T-helper 17 cell (primary cell): ENCODE measurements around the gene LAMC1. TPM values are rescaled to one million over a fixed set of nuclear protein-coding genes. Genes with fewer than 3 reads are reported as not detected.
"Not testable (repeated sequence)": the region's sequence is repeated elsewhere in the genome, so short reads cannot be mapped to it uniquely, and the experiment has no call there.

Source experiments
- ATAC-seq: fragments of 150-1000 bp; cut with Tn5 transposase; 2 replicates; pipeline ENCODE4 v1.10.0; 2021; ENCODE audit warnings: mild to moderate bottlenecking, moderate library complexity
- DNase-seq, 3 donors: peaks; one replicate each; pipeline versions ENCODE4 v3.0.0 to v3.0.0-alpha.2; 2020 to 2021
- H3K9me3 ChIP-seq: one replicate; pipeline ENCODE4 v1.7.0; 2013; ENCODE audit warnings: low read length, mild to moderate bottlenecking; ENCODE audit not compliant: control insufficient read depth, poor library complexity, severe bottlenecking
- H3K27ac Mint-ChIP-seq: one replicate; pipeline ENCODE4 v1.8.0; 2022; ENCODE audit warnings: mild to moderate bottlenecking, moderate library complexity, mixed read lengths
- H3K27me3 Mint-ChIP-seq: one replicate; pipeline ENCODE4 v1.8.0; 2022; ENCODE audit warnings: mixed read lengths
- H3K36me3 Mint-ChIP-seq: one replicate; pipeline ENCODE4 v1.8.0; 2022; ENCODE audit warnings: low read depth, mixed read lengths
- H3K4me1 Mint-ChIP-seq: one replicate; pipeline ENCODE4 v1.8.0; 2022; ENCODE audit warnings: mild to moderate bottlenecking, mixed read lengths
- H3K4me3 Mint-ChIP-seq: one replicate; pipeline ENCODE4 v1.8.0; 2022; ENCODE audit warnings: mild to moderate bottlenecking, moderate library complexity, mixed read lengths
- total RNA-seq, 4 donors: library from RNA in 2 of 4; stranded (reverse) in 2 of 4; gene quantifications; one replicate each; pipeline ENCODE4 v1.2.3 and lab custom pipeline; 2022 to 2026

LAMC1 gene
- total RNA-seq, 2 donors from 2014 or later = 0.70 to 0.83 TPM

- peaks cover 2% of the 10 kb centered on the region for H3K36me3 Mint-ChIP-seq
- no peak overlapping the region for H3K4me3 Mint-ChIP-seq
- peaks cover 15% of the 10 kb centered on the region for H3K27me3 Mint-ChIP-seq
- H3K9me3 ChIP-seq = no peaks in the 10 kb centered on the region
- H3K27ac Mint-ChIP-seq = no peak overlapping the region
- no peaks in the 10 kb centered on the region for H3K4me1 Mint-ChIP-seq
- ATAC-seq (no peak), DNase-seq (no peak)
Observed at GRCh38 chr1:183149273-183149672, 126.1 kb downstream of the LAMC1 start.

- H3K27me3 Mint-ChIP-seq = peaks cover 16% of the 10 kb centered on the region
- not testable (repeated sequence) for ATAC-seq, H3K27ac Mint-ChIP-seq, H3K9me3 ChIP-seq, H3K4me3 Mint-ChIP-seq, H3K36me3 Mint-ChIP-seq, H3K4me1 Mint-ChIP-seq, DNase-seq
Observed at GRCh38 chr1:183150032-183150431, 126.8 kb downstream of the LAMC1 start.

GRCh38 chr1:183150445-183150844 lies 127.2 kb downstream of the LAMC1 start:
- Mint-ChIP-seq H3K27ac (no peak overlapping the region), H3K4me3 (no peak overlapping the region), H3K36me3 (peaks cover 2% of the 10 kb centered on the region), H3K4me1 (no peaks in the 10 kb centered on the region), H3K27me3 (peaks cover 16% of the 10 kb centered on the region)
- DNase-seq (no peak), ATAC-seq (no peak)
- no peaks in the 10 kb centered on the region for H3K9me3 ChIP-seq

GRCh38 chr1:183152180-183152579 lies 129.0 kb downstream of the LAMC1 start:
- peaks cover 22% of the 10 kb centered on the region for H3K27me3 Mint-ChIP-seq
- no peaks in the 10 kb centered on the region for H3K9me3 ChIP-seq
- peaks cover 2% of the 10 kb centered on the region for H3K36me3 Mint-ChIP-seq
- DNase-seq = no peak
- H3K4me3 Mint-ChIP-seq = no peak overlapping the region
- H3K4me1 Mint-ChIP-seq = no peaks in the 10 kb centered on the region
- no peak overlapping the region for H3K27ac Mint-ChIP-seq
- ATAC-seq = no peak

GRCh38 chr1:183155939-183156338 lies 132.7 kb downstream of the LAMC1 start:
- Mint-ChIP-seq H3K36me3 (peaks cover 2% of the 10 kb centered on the region), H3K27me3 (peaks cover 23% of the 10 kb centered on the region), H3K4me3 (no peak overlapping the region), H3K4me1 (no peaks in the 10 kb centered on the region), H3K27ac (no peak overlapping the region)
- DNase-seq (no peak), ATAC-seq (no peak)
- H3K9me3 ChIP-seq = no peaks in the 10 kb centered on the region

- H3K4me1 Mint-ChIP-seq = no peaks in the 10 kb centered on the region
- H3K9me3 ChIP-seq = no peaks in the 10 kb centered on the region
- no peak overlapping the region for H3K4me3 Mint-ChIP-seq
Observed at GRCh38 chr1:183159960-183160359, 136.7 kb downstream of the LAMC1 start.

DNA sequence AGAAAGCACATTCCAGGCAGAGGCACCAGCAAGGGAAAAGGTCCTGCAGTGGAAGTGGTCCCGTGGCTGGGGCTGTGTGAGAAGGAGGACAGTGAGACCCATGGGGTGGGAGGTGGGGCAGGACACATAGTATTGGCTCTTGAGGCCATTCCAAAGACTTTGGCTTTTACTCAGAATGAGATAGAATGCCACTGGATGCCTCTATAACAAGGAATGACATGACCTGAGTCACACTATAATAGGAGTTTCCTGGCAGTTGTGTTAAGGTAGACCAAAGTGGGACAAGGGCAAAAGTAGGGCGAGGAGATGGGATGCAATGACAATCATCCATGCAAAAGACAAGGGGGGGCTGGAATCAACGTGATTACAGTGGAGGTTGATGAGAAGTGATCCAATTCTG lies 138.2 kb downstream of the LAMC1 start:
- peaks cover 7% of the 10 kb centered on the region for H3K27me3 Mint-ChIP-seq
- no peaks in the 10 kb centered on the region for H3K4me1 Mint-ChIP-seq
- no peaks in the 10 kb centered on the region for H3K9me3 ChIP-seq
- H3K27ac Mint-ChIP-seq = no peak overlapping the region
- ATAC-seq (no peak), DNase-seq (no peak)
- H3K4me3 Mint-ChIP-seq = no peak overlapping the region
- no peaks in the 10 kb centered on the region for H3K36me3 Mint-ChIP-seq

More at GRCh38 chr1:183159960-183160359, 136.7 kb downstream of the LAMC1 start:
- Mint-ChIP-seq H3K27ac (no peak overlapping the region), H3K27me3 (peaks cover 7% of the 10 kb centered on the region), H3K36me3 (no peaks in the 10 kb centered on the region)
- DNase-seq = no peak
- ATAC-seq = no peak

DNA sequence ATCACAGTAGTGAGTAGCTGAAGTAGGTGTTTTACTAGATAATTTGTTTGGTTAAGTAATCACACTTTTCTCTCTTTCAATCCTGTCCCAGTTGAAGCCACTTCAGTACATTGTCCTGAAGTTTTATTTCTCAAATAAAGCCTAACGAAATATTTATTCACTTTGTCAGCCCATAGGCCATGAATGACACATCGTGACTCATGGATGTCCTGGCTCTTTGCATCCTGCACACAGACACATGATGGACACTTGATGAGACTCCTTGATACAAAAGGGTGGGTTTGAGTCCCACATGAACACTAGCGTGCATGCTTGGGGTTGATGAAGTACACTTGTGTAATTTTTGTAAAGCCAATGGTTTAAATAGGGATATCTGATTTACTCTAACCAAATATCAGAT lies 140.1 kb downstream of the LAMC1 start:
- H3K27me3 Mint-ChIP-seq = peaks cover 5% of the 10 kb centered on the region
- no peaks in the 10 kb centered on the region for H3K4me1 Mint-ChIP-seq
- peaks cover under 1% of the 10 kb centered on the region for H3K36me3 Mint-ChIP-seq
- no peak overlapping the region for H3K4me3 Mint-ChIP-seq
- no peak for ATAC-seq
- no peak overlapping the region for H3K27ac Mint-ChIP-seq
- H3K9me3 ChIP-seq = no peaks in the 10 kb centered on the region
- no peak for DNase-seq

DNA sequence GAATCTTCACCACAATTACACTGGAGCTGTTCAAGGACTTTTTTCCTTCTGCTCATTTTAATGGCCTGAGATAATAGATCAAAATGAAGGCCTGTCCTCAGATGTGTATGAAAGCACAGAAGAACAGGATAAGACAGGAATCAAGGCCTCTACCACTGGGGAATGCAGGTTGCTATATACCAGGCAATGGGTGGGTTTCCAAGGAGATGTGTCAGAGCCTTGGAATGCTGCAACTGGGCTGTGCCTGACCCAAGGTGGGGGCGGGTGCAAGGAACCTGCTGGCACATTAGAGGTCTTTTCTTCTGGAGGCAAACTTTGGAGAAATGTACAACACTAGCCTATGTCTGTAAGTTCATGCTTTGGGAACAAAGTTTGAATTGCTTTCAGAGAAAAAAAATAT lies 141.1 kb downstream of the LAMC1 start:
- Mint-ChIP-seq H3K27ac (no peak overlapping the region), H3K4me3 (no peak overlapping the region), H3K36me3 (peaks cover 3% of the 10 kb centered on the region), H3K27me3 (peaks cover 13% of the 10 kb centered on the region), H3K4me1 (no peaks in the 10 kb centered on the region)
- DNase-seq (no peak), ATAC-seq (no peak)
- no peaks in the 10 kb centered on the region for H3K9me3 ChIP-seq

- Mint-ChIP-seq H3K27ac (no peak overlapping the region), H3K27me3 (peaks cover 13% of the 10 kb centered on the region), H3K36me3 (peaks cover 3% of the 10 kb centered on the region), H3K4me3 (no peak overlapping the region), H3K4me1 (no peaks in the 10 kb centered on the region)
- no peaks in the 10 kb centered on the region for H3K9me3 ChIP-seq
- DNase-seq (no peak), ATAC-seq (no peak)
Observed at GRCh38 chr1:183164963-183165362, 141.7 kb downstream of the LAMC1 start.

- ATAC-seq (no peak), DNase-seq (no peak)
- H3K4me1 Mint-ChIP-seq = no peaks in the 10 kb centered on the region
- peaks cover 13% of the 10 kb centered on the region for H3K27me3 Mint-ChIP-seq
- no peak overlapping the region for H3K4me3 Mint-ChIP-seq
- H3K27ac Mint-ChIP-seq = no peak overlapping the region
- H3K36me3 Mint-ChIP-seq = peaks cover 3% of the 10 kb centered on the region
- H3K9me3 ChIP-seq = no peaks in the 10 kb centered on the region
Observed at GRCh38 chr1:183165456-183165855, 142.2 kb downstream of the LAMC1 start.

- H3K4me1 Mint-ChIP-seq = no peaks in the 10 kb centered on the region
- no peak overlapping the region for H3K4me3 Mint-ChIP-seq
- no peak for ATAC-seq
- peaks cover 18% of the 10 kb centered on the region for H3K27me3 Mint-ChIP-seq
- no peaks in the 10 kb centered on the region for H3K9me3 ChIP-seq
- H3K36me3 Mint-ChIP-seq = peaks cover 3% of the 10 kb centered on the region
- no peak for DNase-seq
- H3K27ac Mint-ChIP-seq = no peak overlapping the region
Observed at GRCh38 chr1:183166454-183166853, 143.2 kb downstream of the LAMC1 start.

GRCh38 chr1:183167676-183168075 lies 144.5 kb downstream of the LAMC1 start:
- no peak overlapping the region for H3K4me3 Mint-ChIP-seq
- no peaks in the 10 kb centered on the region for H3K9me3 ChIP-seq
- H3K27ac Mint-ChIP-seq = no peak overlapping the region

DNA sequence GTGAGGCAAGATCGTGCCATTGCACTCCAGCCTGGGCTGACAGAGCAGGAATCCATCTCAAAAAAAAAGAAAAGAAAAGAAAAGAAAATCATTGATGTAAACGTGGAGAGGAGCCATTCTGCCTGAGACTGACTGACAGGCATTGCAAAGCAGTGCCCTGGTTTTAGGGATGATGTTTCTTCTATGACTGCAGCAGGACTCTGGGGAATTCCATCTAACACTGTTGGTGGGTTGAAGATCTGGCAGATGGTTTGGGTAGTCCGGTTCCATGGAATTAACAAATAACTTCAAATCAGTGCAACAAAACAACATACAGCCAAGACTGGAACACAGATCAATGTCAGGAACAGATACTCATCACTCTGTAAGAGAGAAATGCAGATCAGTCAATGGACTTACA lies 145.1 kb downstream of the LAMC1 start:
- H3K27ac Mint-ChIP-seq = no peak overlapping the region
- peaks cover 24% of the 10 kb centered on the region for H3K27me3 Mint-ChIP-seq
- DNase-seq (no peak), ATAC-seq (no peak)
- H3K4me3 Mint-ChIP-seq = no peak overlapping the region
- H3K9me3 ChIP-seq = no peaks in the 10 kb centered on the region
- peaks cover 3% of the 10 kb centered on the region for H3K36me3 Mint-ChIP-seq
- no peaks in the 10 kb centered on the region for H3K4me1 Mint-ChIP-seq

More at GRCh38 chr1:183167676-183168075, 144.5 kb downstream of the LAMC1 start:
- Mint-ChIP-seq H3K36me3 (peaks cover 3% of the 10 kb centered on the region), H3K27me3 (peaks cover 24% of the 10 kb centered on the region), H3K4me1 (no peaks in the 10 kb centered on the region)
- DNase-seq = no peak
- no peak for ATAC-seq
